ENCODE results near the gene CYP19A1.
"Not testable (repeated sequence)": the region's sequence is repeated elsewhere in the genome, so short reads cannot be mapped to it uniquely, and the experiment has no call there.

Gene CYP19A1

DNA sequence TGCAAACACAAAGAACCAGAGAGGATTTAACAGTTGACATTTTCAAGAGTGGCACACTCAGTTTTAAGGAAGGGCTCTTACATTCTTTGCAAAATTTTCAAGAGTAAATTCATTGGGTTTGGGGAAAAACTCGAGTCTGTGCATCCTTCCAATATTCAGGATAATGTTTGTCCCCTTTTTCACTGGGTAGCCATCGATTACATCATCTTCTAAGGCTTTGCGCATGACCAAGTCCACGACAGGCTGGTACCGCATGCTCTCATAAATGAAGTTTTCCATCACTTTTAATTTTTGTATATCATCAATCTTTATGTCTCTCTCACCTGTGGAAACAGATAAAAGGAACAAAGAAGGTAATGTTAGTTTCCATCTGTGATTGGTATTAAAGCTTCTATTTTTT is 126.2 kb downstream of the CYP19A1 start:
- no peak for DNase-seq (ENCODE audit: low read depth in 3 of 3)

DNA sequence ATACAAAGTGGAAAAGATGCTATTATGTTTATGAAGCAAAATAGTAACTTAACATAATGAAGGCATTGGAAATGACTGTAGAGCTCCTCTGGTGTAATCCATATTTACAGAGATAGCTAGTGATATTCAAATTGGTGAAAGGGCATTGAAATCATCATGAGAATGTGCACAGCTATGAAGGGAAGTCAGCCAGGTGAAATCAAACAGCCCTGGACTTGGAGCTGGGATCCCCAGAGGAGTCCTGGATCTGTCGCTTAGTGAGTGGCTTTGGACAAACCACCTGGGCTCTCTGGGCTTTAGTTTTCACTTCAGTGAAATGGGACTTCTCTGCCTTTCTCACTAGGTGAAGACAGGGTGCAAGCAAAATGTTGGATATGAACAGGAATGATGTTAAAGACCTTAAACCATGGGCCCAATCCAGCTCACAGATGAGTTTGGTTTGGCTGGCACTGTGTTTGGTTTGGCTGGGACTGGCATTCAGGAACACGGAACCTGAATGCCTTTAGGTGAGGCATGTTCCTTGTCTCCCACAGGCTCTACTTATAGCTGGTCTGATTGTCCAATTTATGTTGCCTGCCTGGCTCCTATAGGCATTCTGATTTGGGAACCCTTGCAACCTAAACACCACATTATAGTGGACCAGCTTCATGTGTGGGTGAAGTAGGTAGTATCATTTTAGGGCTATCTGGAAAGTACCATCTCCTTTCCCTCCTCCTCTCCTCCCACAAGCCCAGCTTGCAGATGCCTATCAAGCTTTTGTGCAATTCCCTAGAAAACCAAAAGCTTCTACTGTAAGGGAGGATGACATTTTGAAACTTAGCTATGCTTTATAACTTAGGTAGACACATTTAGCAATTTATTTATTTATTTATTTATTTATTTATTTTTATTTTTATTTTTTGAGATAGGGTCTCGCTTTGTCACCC is 133.1 kb downstream of the CYP19A1 start:
- DNase-seq (ENCODE audit: low read depth in 3 of 3), result no peak

DNA sequence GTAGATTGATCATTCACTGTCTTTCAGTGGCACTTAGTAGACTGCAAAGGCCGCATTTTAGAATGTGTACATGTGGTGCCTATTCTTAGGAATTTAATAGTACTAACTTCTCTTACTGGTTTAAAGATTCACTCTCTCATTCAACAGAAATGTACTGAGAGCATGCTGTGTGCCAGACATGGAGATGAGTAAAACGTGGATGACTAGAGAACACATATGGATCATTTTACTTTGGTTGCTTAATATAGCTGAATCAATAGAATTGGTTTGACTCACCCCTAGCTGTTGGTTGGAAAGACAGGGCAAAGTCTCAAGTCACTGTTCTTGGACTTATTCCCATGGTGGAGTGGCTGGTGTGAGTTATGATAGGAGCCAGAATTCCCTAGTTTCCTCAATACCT is 134.6 kb downstream of the CYP19A1 start:
- no peak for DNase-seq (ENCODE audit: low read depth in 3 of 3)

DNA sequence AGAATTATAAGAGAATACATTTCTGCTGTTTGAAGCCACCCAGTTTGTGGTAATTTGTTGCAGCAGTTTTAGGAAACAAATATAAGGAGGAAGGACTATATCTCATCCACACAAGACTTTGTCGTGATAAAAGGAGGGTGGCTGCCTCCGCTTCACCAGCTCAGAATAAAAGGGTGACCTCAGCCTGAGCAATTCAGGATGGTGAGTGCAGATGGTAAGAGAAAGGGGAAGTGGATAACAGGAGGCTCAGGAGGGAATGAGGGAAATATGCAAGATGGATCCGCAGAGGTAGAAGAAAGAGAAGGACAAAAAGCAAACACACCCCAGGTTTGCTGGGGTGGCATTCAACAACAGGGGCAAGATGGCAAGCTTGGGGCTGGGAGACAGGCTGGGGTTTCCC is 135.6 kb downstream of the CYP19A1 start:
- DNase-seq (ENCODE audit: low read depth in 3 of 3), result no peak

DNA sequence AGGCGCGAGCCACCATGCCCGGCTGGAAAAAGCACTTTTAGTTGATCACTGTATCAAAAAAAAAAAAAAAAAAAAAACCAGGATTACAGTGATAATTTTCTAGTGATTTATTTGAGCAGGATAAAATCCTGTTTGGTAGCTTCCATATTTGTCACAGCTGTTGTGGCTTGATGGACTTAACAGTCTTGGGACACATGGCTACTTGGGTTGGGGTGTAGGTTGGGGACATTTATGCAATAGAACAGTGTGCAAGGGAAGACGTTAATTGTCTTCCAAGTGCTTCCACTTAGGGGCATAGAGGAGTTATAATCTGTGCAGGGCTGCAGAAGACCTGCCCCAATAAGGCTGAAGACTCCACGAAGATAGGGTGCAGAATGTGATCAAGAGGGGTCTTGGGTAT is 136.8 kb downstream of the CYP19A1 start:
- DNase-seq (ENCODE audit: low read depth in 3 of 3), result no peak

DNA sequence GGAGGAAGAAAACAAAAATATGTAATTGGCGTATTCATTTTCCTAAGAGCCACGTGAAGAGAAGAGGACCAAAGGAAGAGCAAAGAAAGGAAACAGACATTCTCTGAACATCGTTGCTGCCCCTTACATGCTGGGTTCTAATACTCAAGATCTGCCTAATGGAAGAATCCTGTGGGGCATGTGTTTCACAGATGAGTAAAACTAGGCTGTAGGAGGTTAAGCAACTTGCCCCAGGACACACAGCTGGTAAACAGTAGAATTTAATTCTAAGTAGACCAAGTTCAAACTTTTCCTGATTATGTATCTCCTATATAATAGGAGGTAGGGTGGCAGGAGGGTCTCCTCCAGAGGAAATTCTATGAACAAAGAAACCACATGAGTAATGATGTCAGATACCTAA is 137.6 kb downstream of the CYP19A1 start:
- DNase-seq (ENCODE audit: low read depth in 3 of 3), result no peak

DNA sequence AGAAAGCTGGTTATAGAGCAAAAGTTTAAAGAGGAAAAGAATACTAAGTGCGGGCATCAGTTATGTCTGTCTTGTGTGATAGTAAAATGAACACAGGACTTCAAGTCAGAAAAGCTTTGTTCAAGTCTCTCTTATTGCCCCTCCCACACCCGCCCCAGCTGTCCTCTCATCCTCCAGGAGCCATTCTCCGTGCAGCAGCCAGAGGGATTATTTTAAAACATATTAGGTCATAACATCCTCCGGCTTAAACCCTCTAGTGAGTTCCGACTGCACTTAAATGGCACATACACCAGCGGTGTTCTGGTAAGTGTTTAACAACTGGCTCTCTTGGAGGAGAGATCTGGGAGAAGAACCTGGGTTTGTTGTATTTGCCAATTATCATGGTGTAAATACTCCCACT is 138.9 kb downstream of the CYP19A1 start:
- no peak for DNase-seq (ENCODE audit: low read depth in 3 of 3)

DNA sequence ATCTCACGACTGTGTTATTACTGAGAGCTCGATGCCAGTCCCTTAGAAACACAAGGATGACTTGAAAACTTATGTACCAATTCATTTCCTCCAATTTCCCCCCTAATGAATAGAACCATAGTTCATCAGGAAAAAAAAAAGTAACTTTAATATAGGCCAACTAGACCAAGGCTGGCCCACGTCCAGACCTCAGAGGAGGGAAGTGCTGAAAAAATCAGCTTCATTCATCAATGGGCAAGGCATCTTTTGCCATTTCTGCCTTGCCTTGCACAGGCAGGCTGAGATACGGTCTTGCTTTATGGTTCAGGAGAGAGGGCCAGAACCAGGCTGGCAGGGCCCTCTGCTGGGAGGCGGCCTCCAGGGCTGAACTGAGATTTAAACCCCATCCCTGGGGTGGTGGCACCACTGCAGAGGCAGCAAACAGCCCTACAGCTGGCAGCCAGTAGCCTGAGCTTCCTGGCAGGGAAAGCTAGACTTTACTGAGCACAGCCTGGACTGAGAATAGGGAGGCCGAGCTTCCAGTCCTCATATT is 139.6 kb downstream of the CYP19A1 start:
- no peak for DNase-seq (ENCODE audit: low read depth in 3 of 3)

DNA sequence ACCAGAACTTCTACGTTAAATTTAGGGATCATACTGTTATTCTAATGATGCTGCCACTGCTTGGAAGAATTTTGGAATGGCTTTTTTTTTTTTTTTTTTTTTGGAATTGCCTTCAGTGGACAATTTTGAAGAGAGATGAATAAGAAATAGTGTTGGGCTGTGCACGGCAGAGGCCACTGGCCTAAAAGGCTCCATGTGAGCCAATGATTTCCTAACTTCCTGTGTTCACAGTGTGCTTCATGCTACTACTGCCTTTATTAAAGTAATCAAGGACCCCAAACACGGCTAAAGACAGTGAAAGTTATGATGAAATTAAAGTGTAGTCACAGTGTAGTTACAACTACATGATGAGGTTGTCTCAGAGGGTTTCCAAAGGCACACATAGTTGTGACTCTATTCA is 142.9 kb downstream of the CYP19A1 start:
- no peak for DNase-seq (ENCODE audit: low read depth in 3 of 3)

DNA sequence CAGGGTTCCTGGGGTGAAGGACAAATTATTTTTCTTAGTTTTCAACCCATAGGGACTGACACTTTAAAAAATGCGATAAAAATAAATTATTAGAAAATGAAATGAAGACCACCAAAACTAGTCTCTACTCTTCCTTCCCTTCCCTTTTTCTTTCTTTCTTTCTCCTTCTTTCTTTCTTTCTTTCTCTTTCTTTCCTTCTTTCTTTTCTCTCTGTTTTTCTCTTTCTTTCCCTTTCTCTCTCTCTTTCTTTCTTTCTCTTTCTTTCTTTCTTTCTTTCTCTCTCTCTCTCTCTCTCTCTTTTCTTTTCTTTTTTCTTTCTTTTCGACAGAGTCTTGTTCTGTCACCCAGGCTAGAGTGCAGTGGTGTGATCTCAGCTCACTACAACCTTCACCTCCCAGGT is 144.4 kb downstream of the CYP19A1 start:
- no peak for DNase-seq (ENCODE audit: low read depth in 3 of 3)

DNA sequence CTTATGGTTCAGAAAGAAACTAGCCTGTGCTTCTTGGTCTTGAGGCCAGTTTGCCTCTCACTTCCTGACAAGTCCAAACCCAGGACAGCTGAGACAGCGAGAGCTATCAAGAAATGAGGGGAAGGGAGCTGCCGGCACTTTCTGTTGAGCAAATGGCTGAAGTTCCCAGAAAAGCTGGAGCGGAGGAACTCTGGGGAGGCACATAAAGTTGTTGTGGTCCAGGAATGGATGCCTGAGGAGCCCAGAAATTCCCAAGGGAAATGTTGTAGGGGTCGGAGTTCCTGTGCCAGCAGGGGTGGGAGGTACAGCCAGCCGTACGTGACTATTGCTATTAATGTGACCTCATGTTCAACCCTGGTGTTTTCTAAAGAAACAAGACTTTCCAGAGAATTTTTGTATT is 144.9 kb downstream of the CYP19A1 start:
- DNase-seq (ENCODE audit: low read depth in 3 of 3), result no peak

DNA sequence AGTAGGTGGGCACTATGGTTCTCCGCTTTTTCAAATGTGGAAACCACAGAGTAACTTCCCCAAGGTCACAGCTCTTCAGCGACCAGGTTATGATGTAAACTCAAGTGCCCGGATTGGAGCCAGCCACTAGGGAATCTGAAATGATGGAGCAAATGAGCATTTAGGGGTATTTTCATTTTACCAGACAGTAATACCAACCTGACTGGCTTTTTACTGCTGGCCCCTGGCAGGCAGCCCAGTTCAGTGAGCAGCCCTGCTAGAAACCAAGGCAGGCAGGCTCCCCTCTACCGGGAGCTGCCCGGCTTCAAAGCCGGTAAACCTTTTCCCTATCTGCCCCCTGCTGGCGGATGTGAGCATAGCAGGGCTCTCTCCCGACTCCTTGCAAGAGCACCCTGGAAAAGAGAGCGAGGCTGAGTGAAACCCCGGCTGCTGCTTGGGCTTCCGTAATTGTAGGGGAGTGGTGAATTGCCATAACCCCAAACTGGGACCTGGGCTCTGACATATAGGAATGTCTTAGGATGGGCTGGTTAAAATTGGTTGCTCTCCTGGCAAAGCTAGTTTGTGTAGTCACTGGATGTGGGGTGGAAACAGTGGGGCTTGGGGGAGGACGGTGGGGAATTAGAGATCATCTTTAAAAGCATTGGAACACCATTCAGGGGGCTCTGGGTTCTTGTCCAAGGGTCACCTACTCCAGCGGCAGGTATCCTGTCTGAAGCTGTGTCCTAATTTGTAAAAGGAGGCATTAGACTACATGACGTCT is 145.7 kb downstream of the CYP19A1 start:
- peak; percentile 29 to 61 (median 41) for DNase-seq (ENCODE audit: low read depth in 3 of 3)

DNA sequence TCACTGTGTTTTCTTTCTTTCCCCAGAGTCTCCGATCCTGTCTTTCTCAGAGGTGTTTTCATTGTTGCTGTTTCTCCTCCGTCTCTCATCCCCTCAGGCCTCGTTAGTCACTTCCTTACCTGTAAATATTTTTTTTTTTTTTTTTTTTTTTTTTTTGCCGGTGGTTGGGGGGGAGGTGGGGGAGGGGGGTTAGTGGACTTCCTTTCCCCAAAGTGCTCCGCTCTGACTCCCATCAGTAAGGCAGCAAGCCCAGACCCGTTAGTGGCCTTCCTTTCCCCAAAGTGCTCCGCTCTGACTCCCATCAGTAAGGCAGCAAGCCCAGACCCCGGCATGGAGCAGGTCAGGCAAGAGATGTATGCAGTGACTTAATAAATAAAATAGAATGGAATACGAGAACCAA is 146.6 kb downstream of the CYP19A1 start:
- DNase-seq (ENCODE audit: low read depth in 3 of 3), result no peak

DNA sequence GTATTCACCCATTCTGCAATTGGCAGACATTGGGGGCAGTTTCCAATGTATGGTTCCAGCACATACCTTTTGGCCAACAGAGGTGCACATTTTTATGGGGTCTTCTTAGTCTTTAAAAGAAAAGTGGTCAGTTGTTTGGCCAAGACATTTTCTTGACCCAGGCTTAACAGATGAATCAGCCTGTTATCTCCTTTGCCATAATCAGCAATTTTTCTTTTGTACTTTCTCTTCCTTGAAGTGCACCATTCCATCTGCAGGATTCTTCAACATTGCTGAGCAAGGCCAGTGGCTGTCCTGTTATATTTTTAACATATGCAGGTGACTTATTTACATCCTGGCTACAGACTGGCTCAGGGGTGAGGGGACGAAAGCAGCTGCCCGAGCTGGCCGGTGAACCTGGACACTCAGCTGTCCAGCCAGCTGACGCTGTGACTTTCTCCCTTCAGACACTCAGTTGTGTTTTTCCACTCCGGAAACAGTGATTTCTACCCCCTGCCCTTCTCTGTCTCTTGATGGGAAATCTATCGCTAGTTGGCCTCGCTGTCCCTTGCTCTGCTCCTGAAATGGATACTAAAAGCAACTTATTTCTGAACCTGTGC is 147.2 kb downstream of the CYP19A1 start:
- no peak for DNase-seq (ENCODE audit: low read depth in 3 of 3)

DNA sequence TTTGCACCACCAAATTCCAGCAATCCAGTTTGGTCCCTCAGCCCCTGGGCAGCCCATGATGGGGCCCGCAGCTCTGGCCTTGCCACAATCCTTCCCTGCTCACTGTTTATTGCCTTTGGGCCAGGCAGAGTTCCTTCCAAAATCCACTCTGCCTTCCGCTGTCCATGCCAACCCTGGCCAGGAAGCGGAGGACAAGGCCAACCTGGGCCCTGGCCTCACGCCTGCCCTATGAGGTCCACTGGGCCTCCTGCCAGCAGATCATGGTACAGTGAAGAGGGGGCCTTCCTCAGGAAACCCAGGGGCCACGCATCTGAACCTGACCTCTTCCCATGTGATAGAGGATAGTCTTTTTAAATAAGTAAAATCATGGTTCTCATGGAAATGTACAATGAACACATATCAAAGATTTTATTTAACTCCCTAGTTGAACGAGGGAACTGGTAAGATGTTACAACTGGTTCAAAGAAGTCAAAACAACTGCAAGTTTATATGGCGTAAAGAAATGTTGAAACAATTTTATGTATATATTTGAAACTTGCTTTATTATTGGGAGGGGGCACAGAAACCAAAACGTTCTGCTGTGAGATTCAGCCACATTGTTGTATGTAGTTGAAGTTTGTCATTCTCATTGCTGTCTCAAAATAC is 147.8 kb downstream of the CYP19A1 start:
- DNase-seq (ENCODE audit: low read depth in 3 of 3), result no peak

DNA sequence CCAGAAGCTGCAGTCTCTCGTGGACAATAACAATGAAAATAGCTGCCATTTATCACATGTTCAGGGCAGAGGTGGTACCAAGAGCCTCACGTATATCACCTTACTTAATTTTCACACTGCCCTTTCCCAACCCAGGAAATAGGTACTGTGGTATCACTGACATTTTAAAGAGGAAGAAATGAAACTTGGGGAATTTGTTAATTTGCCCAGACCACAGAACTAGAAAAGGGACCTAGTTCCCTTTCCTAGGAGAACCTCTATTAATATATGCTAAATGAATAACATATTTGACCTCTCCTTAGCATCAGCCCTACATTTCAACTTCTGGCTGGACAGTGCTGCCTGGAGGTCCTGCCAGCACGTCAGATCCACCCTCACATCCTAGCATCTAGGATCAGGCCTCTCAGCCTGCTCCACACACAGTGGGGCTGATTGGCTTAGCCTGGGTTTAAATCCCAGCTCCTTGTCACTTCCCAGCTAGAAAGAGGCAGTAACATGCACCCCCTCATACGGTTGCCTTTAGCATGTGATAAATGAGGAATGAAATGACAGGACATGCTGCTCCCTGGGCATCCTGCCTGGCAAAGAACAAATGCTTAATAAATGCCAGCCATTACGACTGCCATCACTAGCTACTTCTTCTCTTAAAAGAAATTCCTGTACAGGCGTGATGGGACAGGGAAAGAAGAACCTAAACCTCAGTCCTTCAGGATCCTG is 148.6 kb downstream of the CYP19A1 start:
- no peak for DNase-seq (ENCODE audit: low read depth in 3 of 3)

DNA sequence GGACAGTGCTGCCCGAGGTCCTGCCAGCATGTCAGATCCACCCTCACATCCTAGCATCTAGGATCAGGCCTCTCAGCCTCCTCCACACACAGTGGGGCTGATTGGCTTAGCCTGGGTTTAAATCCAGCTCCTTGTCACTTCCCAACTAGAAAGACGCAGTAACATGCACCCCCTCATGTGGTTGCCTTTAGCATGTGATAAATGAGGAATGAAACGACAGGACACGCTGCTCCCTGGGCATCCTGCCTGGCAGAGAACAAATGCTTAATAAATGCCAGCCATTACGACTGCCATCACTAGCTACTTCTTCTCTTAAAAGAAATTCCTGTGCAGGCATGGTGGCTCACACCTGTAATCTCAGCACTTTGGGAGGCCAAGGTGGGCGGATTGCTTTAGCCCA is 149.6 kb downstream of the CYP19A1 start:
- DNase-seq (ENCODE audit: low read depth in 3 of 3), result not testable (repeated sequence)

DNA sequence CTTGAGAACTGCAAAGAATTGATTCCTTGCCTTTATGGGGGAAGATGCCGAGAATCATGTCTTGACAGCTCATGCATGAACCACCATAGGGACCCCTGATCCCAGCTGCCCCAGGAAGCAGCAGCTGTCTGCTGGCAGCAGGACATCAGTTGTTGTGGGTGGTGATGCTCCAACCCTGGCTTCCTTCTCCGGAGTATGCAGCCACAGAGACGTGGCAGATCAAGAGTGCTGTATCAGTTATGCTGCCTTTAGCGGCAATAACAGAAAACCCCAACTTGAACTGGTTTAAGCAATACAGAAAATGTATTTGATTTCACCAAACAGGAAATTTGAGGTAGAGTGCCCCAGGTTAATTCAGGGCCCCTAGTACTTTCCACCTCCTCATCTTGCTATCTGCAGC is 151.5 kb downstream of the CYP19A1 start:
- no peak for DNase-seq (ENCODE audit: low read depth in 3 of 3)

DNA sequence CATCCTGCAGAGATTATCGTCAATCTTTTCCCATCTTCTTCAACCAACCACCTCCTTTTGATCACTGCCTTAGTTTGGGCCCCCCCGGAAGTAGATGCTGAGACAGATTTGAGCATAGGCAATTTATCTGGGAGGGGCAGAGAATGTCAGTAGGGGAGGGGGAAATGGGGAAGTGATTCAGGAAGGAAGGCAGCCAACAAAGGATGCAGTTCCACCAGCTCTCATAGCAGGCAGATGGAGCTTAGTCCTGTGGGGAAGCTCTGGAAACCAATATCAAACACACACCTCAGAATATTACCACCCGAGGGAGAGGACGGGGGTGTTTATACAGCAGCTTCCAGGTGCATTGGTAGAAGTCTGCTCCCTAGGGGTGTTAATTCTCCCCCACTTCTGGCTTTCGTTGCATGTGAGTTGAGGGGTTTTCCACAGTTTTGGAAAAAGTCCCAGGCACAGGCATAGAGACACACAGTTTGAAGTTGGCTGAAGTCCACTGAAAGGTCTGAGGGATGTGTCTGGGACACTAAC is 152.2 kb downstream of the CYP19A1 start:
- no peak for DNase-seq (ENCODE audit: low read depth in 3 of 3)

DNA sequence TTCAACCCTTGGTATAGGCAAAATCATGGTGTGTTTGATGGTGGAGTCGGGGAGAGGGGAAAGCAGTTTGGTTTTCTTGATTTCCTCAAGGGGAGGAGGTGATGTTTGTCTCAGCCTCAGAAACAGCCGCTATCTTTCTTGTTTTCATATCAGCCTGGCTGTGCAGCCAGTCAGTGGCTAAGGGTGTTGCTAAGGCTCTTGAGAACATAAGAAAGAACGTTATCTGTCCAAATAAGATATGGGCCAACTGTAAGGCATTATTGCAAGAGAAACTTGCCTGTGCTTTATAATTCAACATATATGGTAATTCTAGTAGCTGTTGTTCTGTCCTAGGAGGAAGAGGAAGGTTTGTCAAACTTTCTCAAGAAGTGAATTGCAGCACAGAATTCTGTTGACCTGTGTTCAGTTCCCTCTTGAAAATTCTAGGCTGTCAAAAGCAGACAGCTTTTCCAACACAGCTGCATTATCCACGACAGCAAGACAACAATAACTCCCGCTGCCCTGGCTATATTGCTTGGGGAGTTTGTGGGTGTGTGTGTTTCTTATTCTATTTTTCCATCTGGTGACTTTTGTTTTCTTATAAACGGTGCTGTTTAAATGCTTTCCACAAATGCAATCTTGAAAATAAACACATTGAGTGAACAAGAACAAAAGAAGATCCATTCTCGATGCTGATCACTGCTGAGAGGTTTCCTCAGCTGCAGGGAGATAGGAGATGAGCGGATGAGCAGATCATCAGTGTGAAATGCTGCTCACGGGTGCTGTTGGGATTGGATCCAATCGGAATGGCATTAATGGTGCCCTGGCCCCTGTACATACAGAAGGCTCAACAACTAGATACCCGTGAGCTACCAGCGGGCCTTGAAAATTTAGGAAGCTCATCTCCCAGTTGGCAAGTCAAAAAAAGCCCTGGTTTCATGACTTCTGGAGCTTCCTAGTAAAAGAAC is 152.9 kb downstream of the CYP19A1 start:
- no peak for DNase-seq (ENCODE audit: low read depth in 3 of 3)
